Tibial nerve (tissue), 4 donors: ENCODE results near the gene SMYD3. TPM values are rescaled to one million over a fixed set of nuclear protein-coding genes. Genes with fewer than 3 reads are reported as not detected.

Experiments
- DNase-seq, 2 donors: peaks; one replicate each; pipeline ENCODE4 v3.0.0-alpha.2; 2019; ENCODE audit warnings: low spot score in 2 of 2
- H3K27ac ChIP-seq, 4 donors: fragments of 200-600 bp; sonication (generic) in 3 of 4; one replicate each; pipeline ENCODE4 v1.5.1; 2017 to 2019; ENCODE audit warnings: mild to moderate bottlenecking in 1 of 4
- H3K27me3 ChIP-seq, 2 donors: fragments of 200-600 bp; sonication (generic) in 1 of 2; one replicate each; pipeline versions ENCODE4 v1.5.1 to v1.6.0; 2017 to 2019
- H3K36me3 ChIP-seq, 3 donors: fragments of 200-600 bp; sonication (generic); one replicate each; pipeline ENCODE4 v1.5.1; 2018 to 2019
- H3K4me1 ChIP-seq, 4 donors: fragments of 200-600 bp; sonication (generic) in 3 of 4; one replicate each; pipeline ENCODE4 v1.5.1; 2017 to 2019
- H3K4me3 ChIP-seq, 4 donors: fragments of 200-600 bp; sonication (generic) in 3 of 4; one replicate each; pipeline ENCODE4 v1.5.1; 2017 to 2019; ENCODE audit warnings: mild to moderate bottlenecking in 1 of 4, moderate library complexity in 1 of 4
- H3K9me3 ChIP-seq, 4 donors: fragments of 200-600 bp; sonication (generic) in 3 of 4; one replicate each; pipeline ENCODE4 v1.5.1; 2017 to 2019
- CTCF ChIP-seq, 5 experiments: fragments of 200-600 bp in 3 of 5; fragments of 450-650 bp in 2 of 5; sonication (generic) in 3 of 5; IDR thresholded peaks; one replicate each; pipeline ENCODE4 v1.5.1; 2016 to 2019; ENCODE audit warnings: antibody characterized with exemption in 5 of 5, mild to moderate bottlenecking in 3 of 5, moderate library complexity in 2 of 5
- EP300 ChIP-seq, 2 donors: sonication (generic); formaldehyde crosslinking; IDR thresholded peaks; one replicate each; pipeline ENCODE4 v1.6.1; 2017; ENCODE audit warnings: antibody characterized with exemption in 2 of 2, mild to moderate bottlenecking in 1 of 2
- POLR2A ChIP-seq, 2 donors: fragments of 450-650 bp; IDR thresholded peaks; one replicate each; pipeline ENCODE4 v1.6.1; 2017; ENCODE audit warnings: antibody characterized with exemption in 2 of 2, mild to moderate bottlenecking in 2 of 2, moderate library complexity in 2 of 2
- WGBS, 2 donors: methylation state at CpG; one replicate each; pipeline ENCODE4 v1.1.5; 2018; 5-methylcytosine and 5-hydroxymethylcytosine counted together
- total RNA-seq, 4 donors: library from RNA; depleted of rRNA; stranded (reverse); fragments of >200 nt; gene quantifications; one replicate each; pipeline ENCODE4 v1.1.0, GENCODE V29; 2016

SMYD3 gene
- total RNA-seq, 4 donors from 2014 or later: 22.2 to 30.3 (median 27.0) TPM

GRCh38 chr1:246200738-246201137, 306.3 kb downstream of the SMYD3 start:
- Histone ChIP-seq H3K4me3 (no peak overlapping the region), H3K9me3 (no peaks in the 10 kb centered on the region), H3K4me1 (no peaks in the 10 kb centered on the region), H3K27ac (no peak overlapping the region), H3K36me3 (no peaks in the 10 kb centered on the region), H3K27me3 (no peaks in the 10 kb centered on the region)
- TF ChIP-seq EP300 (IDR thresholded peaks at IDR 0.05): no peak
- TF ChIP-seq CTCF (IDR thresholded peaks at IDR 0.05): no peak
- no peak for TF ChIP-seq POLR2A (IDR thresholded peaks at IDR 0.05)
- no peak for DNase-seq
- 89 to 92% methylated on average over 4 of the region's 4 CpGs for WGBS, 2 donors

GRCh38 chr1:246200225-246200624, 306.9 kb downstream of the SMYD3 start:
- TF ChIP-seq CTCF (IDR thresholded peaks at IDR 0.05): no peak
- no peak for TF ChIP-seq POLR2A (IDR thresholded peaks at IDR 0.05)
- WGBS, 2 donors: 55 to 57% methylated on average over 15 of the region's 15 CpGs
- no peak for DNase-seq
- Histone ChIP-seq H3K9me3 (no peaks in the 10 kb centered on the region), H3K4me1 (no peaks in the 10 kb centered on the region), H3K27ac (no peak overlapping the region), H3K27me3 (no peaks in the 10 kb centered on the region), H3K36me3 (no peaks in the 10 kb centered on the region), H3K4me3 (no peak overlapping the region)

- TF ChIP-seq EP300 (IDR thresholded peaks at IDR 0.05) (no peak), CTCF (IDR thresholded peaks at IDR 0.05) (no peak), POLR2A (IDR thresholded peaks at IDR 0.05) (no peak)
- WGBS, 2 donors: 52 to 66% methylated on average over 4 of the region's 4 CpGs
- H3K27ac ChIP-seq: no peak overlapping the region
These were observed 307.9 kb downstream of the SMYD3 start for GRCh38 chr1:246199086-246199645.

GRCh38 chr1:246198115-246198816, 308.8 kb downstream of the SMYD3 start:
- Histone ChIP-seq H3K4me1 (no peaks in the 10 kb centered on the region), H3K27me3 (no peaks in the 10 kb centered on the region), H3K27ac (no peak overlapping the region), H3K36me3 (no peaks in the 10 kb centered on the region), H3K4me3 (no peak overlapping the region), H3K9me3 (no peaks in the 10 kb centered on the region)
- WGBS, 2 donors: 91 to 93% methylated on average over 2 of the region's 2 CpGs
- no peak for DNase-seq
- no peak for TF ChIP-seq EP300 (IDR thresholded peaks at IDR 0.05)
- TF ChIP-seq POLR2A (IDR thresholded peaks at IDR 0.05): no peak
- no peak for TF ChIP-seq CTCF (IDR thresholded peaks at IDR 0.05)

More at GRCh38 chr1:246199086-246199645, 307.9 kb downstream of the SMYD3 start:
- no peaks in the 10 kb centered on the region for H3K4me1 ChIP-seq
- DNase-seq: no peak
- no peaks in the 10 kb centered on the region for H3K27me3 ChIP-seq
- H3K4me3 ChIP-seq: no peak overlapping the region
- no peaks in the 10 kb centered on the region for H3K36me3 ChIP-seq
- no peaks in the 10 kb centered on the region for H3K9me3 ChIP-seq

- DNase-seq: no peak
- 90 to 91% methylated on average over 9 of the region's 9 CpGs for WGBS, 2 donors
- no peak for TF ChIP-seq CTCF (IDR thresholded peaks at IDR 0.05)
- TF ChIP-seq EP300 (IDR thresholded peaks at IDR 0.05): no peak
- TF ChIP-seq POLR2A (IDR thresholded peaks at IDR 0.05): no peak
- Histone ChIP-seq H3K27me3 (no peaks in the 10 kb centered on the region), H3K4me3 (no peak overlapping the region), H3K9me3 (no peaks in the 10 kb centered on the region), H3K27ac (no peak overlapping the region), H3K36me3 (no peaks in the 10 kb centered on the region), H3K4me1 (no peaks in the 10 kb centered on the region)
These were observed 310.0 kb downstream of the SMYD3 start for GRCh38 chr1:246197076-246197475.
